Measurements from ENCODE around the gene MYOM1.

Gene MYOM1

DNA sequence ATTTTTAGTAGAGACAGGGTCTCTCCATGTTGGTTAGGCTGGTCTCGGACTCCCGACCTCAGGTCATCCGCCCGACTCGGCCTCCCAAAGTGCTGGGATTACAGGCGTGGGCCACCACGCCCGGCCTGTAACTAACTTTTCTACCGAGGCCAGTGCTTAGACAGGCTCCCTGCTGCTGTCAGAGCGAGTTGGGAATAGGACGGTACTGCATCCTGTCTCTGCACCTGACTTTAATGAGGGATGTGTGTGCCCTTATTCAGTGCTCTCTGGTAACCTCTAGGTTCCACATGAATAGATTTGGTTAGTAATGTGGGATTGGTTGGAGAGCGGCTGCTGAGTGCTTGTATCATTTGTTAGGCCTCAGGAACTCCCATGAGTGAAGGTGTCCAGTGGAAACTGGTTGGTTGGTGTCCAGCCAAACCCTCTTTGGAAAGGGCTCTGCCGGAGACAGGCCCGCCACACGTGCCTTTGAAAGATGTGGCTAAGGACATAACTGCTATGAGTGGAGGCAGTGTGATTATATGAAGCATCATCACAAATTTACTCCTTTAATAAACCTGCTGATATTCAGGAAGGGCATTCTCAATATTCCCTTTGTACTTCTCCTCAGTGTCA lies 36.6 kb downstream of the MYOM1 start:
- DNase-seq, result no peak

DNA sequence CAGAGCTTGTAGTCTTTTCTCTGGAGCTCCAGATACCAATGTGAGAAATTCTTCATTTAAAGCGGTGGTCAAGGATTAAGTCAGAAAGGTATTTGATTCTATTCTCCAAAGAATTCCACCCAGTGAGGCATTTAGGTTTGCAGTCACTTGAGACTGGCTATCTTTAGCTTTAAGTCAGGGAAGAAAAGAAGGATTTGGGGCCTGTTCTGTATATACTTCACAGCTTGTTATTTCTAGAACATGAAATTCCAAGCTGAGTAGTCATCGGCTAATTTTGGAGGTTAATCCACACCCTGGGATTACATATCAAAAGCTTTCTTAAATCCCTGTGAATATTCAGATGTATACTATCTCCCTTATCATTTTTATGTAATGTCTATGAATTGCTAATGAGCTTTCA lies 39.4 kb downstream of the MYOM1 start:
- no peak for DNase-seq

GRCh38 chr18:3179430-3180089 lies 40.2 kb downstream of the MYOM1 start:
- DNase-seq, result no peak

- peak; percentile 10 for DNase-seq
These were observed 41.7 kb downstream of the MYOM1 start for GRCh38 chr18:3177902-3178687.

GRCh38 chr18:3175195-3175758 lies 44.5 kb downstream of the MYOM1 start:
- no peak for DNase-seq

DNA sequence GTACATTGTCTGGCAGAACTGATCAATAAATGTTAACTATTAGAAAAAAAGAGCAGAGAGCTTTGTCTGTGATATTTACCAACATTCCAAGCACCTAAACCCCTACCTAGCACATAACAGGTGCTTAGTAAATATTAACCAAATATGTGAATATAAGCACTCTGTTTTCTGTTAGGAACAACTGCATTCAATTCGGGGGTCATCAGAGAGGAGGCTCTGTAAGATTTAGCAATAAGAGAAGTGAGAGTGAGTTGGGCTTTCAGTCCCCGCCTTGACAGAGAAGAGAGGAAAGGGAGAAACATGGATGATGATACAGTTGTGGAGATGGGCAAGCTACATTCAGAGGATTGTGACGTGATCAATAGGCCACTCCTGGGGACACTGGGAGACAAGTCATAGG lies 47.7 kb downstream of the MYOM1 start:
- DNase-seq, result no peak

GRCh38 chr18:3171631-3172030 lies 48.1 kb downstream of the MYOM1 start:
- DNase-seq, result no peak

DNA sequence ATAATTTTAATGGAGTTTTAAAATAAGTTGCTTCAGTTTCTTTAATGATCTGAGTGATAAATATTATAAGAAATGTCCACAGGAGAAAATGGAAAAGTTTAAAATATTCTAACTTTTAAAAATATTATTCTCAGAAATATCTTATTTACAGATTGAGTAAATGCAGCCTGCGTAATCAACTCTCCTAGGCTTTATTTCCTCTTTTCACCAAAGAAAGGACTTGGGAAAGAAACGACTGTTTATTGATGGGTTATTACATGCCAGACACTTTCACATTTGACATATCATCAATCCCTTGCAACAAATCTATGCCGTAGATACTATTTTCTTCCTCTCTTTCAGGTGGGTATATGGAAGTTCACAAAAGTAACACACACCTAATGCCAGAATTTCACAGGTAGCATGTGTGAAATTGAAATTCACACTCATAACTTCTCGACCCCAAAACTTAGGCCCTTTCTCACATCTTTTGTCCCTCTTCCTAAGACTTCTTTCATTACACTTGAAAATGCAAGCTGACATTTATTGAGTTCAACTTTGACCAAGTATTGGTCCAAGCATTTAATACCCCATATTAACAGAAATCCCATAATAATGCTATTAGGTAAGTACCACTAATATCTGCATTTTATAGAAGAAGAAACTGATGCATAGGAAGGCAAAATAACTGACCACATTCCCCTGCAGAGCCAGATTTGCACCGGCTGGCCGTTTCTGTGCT lies 49.2 kb downstream of the MYOM1 start:
- DNase-seq, result no peak

GRCh38 chr18:3164381-3164780 lies 55.4 kb downstream of the MYOM1 start:
- no peak for DNase-seq

DNA sequence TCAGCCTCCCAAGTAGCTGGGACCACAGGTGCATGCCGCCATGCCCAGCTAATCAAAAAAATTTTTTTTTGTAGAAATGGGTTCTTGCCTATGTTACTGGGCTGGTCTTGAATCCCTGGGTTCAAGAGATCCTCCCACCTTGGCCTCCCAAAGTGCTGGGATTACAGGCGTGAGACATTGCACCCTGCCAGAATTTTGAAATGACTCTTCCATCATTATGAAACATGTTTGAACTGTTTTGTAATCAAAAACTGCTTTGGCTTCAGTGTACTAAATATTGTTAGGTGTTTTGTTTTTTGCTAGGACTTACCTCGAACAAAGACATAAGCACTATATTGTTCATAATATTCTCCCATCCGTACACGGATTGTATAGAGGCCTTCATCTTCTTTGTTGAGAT lies 55.8 kb downstream of the MYOM1 start:
- no peak for DNase-seq

DNA sequence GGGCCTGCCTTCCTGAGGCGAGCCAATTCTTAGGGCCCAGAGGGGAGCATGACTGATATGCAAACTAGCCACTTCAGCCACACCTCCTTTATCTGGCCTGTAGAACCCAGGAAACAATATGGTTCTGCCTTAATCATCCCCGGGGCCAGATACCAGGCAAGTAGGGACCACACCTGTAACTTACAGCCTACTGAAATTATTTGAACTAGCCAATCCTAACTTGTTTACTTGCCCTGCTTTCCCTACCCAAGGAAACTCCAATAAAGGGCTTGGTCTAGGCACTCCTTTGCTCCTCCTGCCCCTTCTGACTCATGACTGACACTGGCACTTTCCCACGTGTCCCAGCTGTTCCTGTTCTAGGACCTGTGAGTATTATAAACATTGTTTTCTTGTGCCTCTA lies 57.6 kb downstream of the MYOM1 start:
- DNase-seq, result no peak

DNA sequence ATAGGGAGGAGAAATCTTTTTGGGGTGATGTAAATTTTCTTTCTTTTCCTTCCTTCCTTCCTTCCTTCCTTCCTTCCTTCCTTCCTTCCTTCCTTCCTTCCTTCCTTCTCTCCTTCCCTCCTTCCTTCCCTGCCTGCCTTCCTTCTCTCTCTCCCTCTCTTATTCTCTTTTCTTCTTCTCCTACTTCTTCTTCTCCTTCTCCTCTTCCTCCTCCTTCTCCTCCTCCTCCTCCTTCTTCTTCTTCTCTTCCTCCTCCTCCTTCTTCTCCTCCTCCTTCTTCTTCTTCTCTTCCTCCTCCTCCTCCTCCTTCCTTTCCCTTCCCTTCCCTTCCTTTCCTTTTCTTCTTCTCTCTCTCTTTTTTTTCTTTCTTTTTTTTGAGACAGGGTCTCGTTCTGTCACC lies 59.9 kb downstream of the MYOM1 start:
- no peak for DNase-seq

GRCh38 chr18:3157606-3158005 lies 62.2 kb downstream of the MYOM1 start:
- no peak for DNase-seq

DNA sequence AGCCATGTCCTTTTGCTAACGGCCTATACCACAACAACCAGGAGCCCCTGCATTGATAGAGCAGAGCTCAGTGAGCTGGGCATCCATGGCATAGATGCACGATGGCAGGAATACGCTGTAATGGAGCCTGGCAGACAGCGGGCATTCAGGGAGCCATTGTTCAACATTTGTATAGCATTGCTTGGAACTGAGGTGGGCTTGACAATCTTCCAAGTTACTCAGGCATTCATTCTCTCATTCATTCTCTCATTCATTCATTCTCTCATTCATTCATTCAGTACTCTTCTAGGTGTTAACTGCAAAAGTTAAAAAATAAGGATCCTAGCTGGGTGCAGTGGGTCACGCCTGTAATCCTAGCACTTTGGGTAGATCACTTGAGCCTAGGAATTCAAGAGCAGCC lies 62.7 kb downstream of the MYOM1 start:
- no peak for DNase-seq

DNA sequence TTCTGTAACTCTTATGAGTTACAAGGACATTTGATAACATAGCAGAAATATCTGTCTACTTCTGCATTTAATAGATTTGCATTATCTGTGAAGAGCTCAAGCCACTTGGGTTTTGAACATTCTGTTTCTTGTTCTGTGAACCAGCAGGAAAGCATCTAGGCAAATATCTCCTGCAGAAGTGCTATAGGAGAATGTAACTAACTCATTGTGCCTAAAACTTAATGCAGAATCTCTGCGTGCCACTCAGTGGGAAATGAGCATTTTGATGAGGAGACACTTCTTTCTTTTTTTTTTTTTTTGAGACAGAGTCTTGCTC lies 63.5 kb downstream of the MYOM1 start:
- DNase-seq, result no peak

DNA sequence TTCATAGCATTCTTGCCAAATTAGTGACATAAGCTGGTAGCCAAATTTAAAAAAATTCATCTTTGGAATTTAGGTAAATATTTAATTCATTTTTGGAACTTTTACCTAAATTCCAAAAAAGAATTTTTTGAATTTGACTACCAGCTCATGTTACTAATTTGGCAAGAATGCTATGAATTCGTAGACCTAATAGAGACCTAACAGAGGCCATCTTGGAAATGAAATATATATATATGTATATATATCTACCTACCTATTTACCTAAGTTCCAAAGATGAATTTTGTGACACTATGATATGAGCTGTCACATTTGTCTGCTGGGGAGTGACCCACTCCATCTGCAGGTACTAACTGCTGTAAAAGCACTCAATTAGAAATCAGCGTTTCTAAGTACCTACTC lies 65.6 kb downstream of the MYOM1 start:
- DNase-seq, result no peak

DNA sequence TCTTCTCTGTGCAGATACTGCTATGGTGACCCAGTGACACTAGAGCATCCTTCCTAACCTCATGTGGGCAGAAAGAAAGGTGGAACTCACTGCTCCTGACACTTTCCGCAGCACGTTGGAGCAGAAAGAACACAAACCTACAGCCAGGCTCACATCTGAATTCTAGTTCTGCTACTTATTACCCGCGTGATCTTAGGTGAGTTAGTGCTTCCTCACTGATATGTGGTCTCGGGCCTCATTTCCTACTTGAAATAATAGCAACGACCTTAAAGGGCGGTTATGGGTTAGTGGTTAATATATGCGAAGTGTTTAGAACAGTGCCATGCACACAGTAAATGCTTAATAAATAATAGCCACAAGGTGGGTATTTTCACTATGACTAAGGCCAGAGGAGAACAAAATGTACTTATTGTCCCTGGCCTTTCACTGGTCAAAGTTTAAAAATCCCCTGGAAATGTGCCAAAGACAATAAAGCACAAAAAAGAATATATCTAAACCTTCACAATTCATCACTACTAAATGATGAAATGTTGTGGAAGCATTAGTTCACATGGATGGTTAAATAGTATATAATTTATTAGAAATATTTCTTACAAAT lies 66.6 kb downstream of the MYOM1 start:
- DNase-seq, result no peak

- DNase-seq, result no peak
These were observed 67.5 kb downstream of the MYOM1 start for GRCh38 chr18:3152294-3152693.

DNA sequence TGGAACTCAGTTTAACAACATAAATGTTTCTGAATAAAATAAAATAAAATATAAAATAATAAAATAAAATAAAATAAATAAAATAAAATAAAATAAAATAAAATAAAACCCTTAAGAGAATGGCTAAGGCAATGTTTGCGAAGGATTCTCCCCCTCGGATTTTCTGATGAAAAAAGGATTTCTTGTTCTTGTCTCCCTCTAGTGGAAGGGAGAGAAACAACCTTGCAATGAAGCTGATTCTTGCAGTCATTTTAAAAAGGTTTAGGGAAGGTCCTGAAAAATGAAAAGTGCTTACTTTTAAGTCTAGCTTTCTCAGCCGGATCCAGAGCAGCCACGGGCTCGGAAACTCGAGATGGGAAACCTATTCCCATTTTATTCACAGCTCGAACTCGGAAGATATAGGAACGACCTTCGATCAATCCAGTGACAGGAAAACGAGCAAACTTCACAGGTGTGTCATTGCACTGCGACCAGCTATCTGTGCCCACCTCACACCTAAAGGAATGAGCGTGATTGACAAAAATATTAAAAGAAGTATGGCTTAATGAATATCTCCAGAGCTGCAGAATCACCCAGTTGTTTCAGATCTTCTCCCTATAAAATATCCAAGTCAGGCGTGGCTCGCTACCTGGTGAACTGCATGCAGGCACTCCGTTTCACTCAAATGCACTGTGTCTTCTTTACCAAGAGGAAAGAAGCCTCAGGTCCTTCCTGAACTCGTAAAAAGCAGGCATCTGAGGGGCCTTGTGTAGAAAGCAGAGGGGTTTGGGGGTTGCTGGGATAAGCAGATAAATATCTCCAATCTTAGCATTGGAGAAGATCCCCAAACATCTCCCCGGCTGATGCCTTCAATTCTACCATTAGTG lies 68.1 kb downstream of the MYOM1 start:
- no peak for DNase-seq

DNA sequence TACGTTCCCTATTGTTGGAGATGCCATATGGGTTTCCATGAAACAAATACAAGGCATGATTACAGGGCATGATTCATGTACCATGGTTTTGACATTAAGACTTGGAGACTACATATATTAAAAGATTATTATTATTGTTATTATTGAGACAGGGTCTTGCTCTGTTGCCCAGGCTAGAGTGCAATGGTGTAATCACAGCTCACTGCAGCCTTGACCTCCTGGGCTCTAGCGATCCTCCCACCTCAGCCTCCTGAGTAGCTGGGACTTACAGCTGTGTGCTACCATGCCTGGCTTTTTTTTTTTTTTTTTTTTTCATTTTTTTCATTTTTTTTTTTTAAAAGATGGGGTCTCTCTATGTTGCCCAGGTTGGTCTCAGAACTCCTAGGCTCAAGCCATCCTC lies 69.1 kb downstream of the MYOM1 start:
- DNase-seq, result no peak

- DNase-seq, result no peak
These were observed 69.5 kb downstream of the MYOM1 start for GRCh38 chr18:3150274-3150673.

GRCh38 chr18:3148930-3149535 lies 70.7 kb downstream of the MYOM1 start:
- DNase-seq, result no peak

All from stimulated activated CD4-positive, alpha-beta T cell treated with anti-CD3 and anti-CD28 coated beads, Interleukin-1b, Interleukin-23, amount 100 ng/mL, for 48 hours (primary cell).